Ascending aorta (tissue), 2 donors: ENCODE measurements around the gene AMN. TPM values are rescaled to one million over a fixed set of nuclear protein-coding genes. Genes with fewer than 3 reads are reported as not detected.

ENCODE experiments used
- DNase-seq, 2 donors: peaks; one replicate each; pipeline ENCODE4 v3.0.0-alpha.2; 2019; ENCODE audit warnings: low spot score in 2 of 2
- H3K27ac ChIP-seq, 2 donors: fragments of 200-600 bp; sonication (generic); one replicate each; pipeline ENCODE4 v1.5.1; 2016 to 2017; ENCODE audit warnings: mild to moderate bottlenecking in 1 of 2
- H3K27me3 ChIP-seq: fragments of 200-600 bp; sonication (generic); one replicate; pipeline ENCODE4 v1.5.1; 2017
- H3K36me3 ChIP-seq, 2 donors: fragments of 200-600 bp; sonication (generic); one replicate each; pipeline ENCODE4 v1.5.1; 2016
- H3K4me1 ChIP-seq, 2 donors: fragments of 200-600 bp; sonication (generic); one replicate each; pipeline ENCODE4 v1.5.1; 2016 to 2017; ENCODE audit warnings: mild to moderate bottlenecking in 1 of 2
- H3K4me3 ChIP-seq, 2 donors: fragments of 200-600 bp; sonication (generic); one replicate each; pipeline ENCODE4 v1.5.1; 2016 to 2017; ENCODE audit warnings: mild to moderate bottlenecking in 1 of 2
- H3K9me3 ChIP-seq, 2 donors: fragments of 200-600 bp; sonication (generic); one replicate each; pipeline ENCODE4 v1.5.1; 2016
- CTCF ChIP-seq, 3 experiments: fragments of 200-600 bp in 2 of 3; fragments of 450-650 bp in 1 of 3; sonication (generic) in 2 of 3; IDR thresholded peaks; one replicate each; pipeline ENCODE4 v1.5.1; 2016 to 2019; ENCODE audit warnings: antibody characterized with exemption in 3 of 3, mild to moderate bottlenecking in 1 of 3, moderate library complexity in 1 of 3
- intact Hi-C: fragments of 100-400 bp; cut with DNase I; formaldehyde crosslinking; loops from one replicate; pipeline ENCODE4 v1.15.1; 2023
- total RNA-seq: library from RNA; depleted of rRNA; stranded (reverse); fragments of >200 nt; gene quantifications from one replicate; pipeline ENCODE4 v1.1.0, GENCODE V29; 2016

The AMN gene
- total RNA-seq, 1 donor from 2014 or later, result 0.32 TPM

- Histone ChIP-seq H3K27me3 (no peaks in the 10 kb centered on the region), H3K4me3 (no peak overlapping the region), H3K4me1 (no peaks in the 10 kb centered on the region), H3K36me3 (peaks cover 17 to 28% of the 10 kb centered on the region in 2 donors), H3K27ac (no peak overlapping the region), H3K9me3 (no peaks in the 10 kb centered on the region)
- no peak for DNase-seq
- intact Hi-C loops, result no loop called here
- no peak for TF ChIP-seq CTCF (IDR thresholded peaks at IDR 0.05)
Measured at GRCh38 chr14:102901633-102902032, 20.8 kb upstream of the AMN start.

GRCh38 chr14:102902086-102902485 lies 20.4 kb upstream of the AMN start:
- Histone ChIP-seq H3K4me3 (no peak overlapping the region), H3K4me1 (no peaks in the 10 kb centered on the region), H3K27me3 (no peaks in the 10 kb centered on the region), H3K27ac (no peak overlapping the region), H3K36me3 (peaks cover 19 to 27% of the 10 kb centered on the region in 2 donors), H3K9me3 (no peaks in the 10 kb centered on the region)
- intact Hi-C loops, result no loop called here
- DNase-seq, result no peak
- TF ChIP-seq CTCF (IDR thresholded peaks at IDR 0.05), result no peak

GRCh38 chr14:102902523-102903247 lies 19.8 kb upstream of the AMN start:
- no peaks in the 10 kb centered on the region for H3K4me1 ChIP-seq
- H3K27me3 ChIP-seq, result no peaks in the 10 kb centered on the region
- H3K36me3 ChIP-seq, result peaks cover 21 to 23% of the 10 kb centered on the region in 2 donors
- H3K9me3 ChIP-seq, result no peaks in the 10 kb centered on the region
- no peak for TF ChIP-seq CTCF (IDR thresholded peaks at IDR 0.05)
- intact Hi-C loops, result no loop called here
- no peak for DNase-seq
- no peak overlapping the region for H3K27ac ChIP-seq
- no peak overlapping the region for H3K4me3 ChIP-seq

GRCh38 chr14:102903248-102903888 lies 19.1 kb upstream of the AMN start:
- Histone ChIP-seq H3K36me3 (peaks cover 20 to 23% of the 10 kb centered on the region in 2 donors), H3K4me1 (no peaks in the 10 kb centered on the region), H3K27ac (no peak overlapping the region), H3K9me3 (no peaks in the 10 kb centered on the region), H3K27me3 (no peaks in the 10 kb centered on the region), H3K4me3 (no peak overlapping the region)
- no peak for DNase-seq
- intact Hi-C loops, result no loop called here
- TF ChIP-seq CTCF (IDR thresholded peaks at IDR 0.05), result no peak

GRCh38 chr14:102903889-102904512 lies 18.5 kb upstream of the AMN start:
- Histone ChIP-seq H3K36me3 (peaks cover 19 to 20% of the 10 kb centered on the region in 2 donors), H3K27ac (no peak overlapping the region), H3K4me3 (no peak overlapping the region), H3K27me3 (no peaks in the 10 kb centered on the region), H3K4me1 (no peaks in the 10 kb centered on the region), H3K9me3 (no peaks in the 10 kb centered on the region)
- DNase-seq, result no peak
- intact Hi-C loops, result no loop called here
- TF ChIP-seq CTCF (IDR thresholded peaks at IDR 0.05), result no peak
